ENCODE measurements around the gene FADS2.

FADS2 gene

DNA sequence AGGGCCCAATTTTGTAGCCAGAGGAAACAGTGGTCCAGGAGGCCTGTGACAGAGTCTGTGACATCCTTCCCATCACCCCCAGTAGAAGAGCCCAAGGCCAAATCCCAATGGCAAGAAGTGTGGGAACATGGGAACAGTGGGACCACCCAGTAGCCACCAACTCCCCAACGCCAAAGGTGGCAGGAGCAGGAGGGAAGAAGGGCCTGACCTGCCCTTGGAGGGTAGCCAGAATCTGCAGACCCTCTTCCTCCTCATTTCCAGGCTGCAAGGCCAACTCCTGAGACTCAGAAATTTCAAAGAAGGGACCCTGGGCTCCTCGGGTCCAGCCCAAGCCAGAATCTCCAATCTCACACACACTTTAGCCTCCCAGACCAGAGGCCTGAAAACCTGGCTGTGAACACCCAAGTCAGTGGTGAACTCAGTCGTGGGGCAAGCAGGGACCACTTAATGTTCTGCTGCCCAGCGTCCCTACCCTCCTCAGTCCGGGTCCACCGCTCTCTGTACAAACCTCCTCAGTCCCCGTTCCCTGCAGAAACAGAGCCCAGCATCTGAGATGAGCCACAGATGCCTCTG lies 83.1 kb downstream of the FADS2 start (continued):
- no peak for TF ChIP-seq ISL1 (CRISPR knock-in tag; IDR thresholded peaks at IDR 0.05)
- no peak for TF ChIP-seq ZFP30 (CRISPR knock-in tag; IDR thresholded peaks at IDR 0.05)
- TF ChIP-seq CSDC2 (CRISPR knock-in tag; IDR thresholded peaks at IDR 0.05): no peak
- no peak for TF ChIP-seq PPARA (CRISPR knock-in tag; IDR thresholded peaks at IDR 0.05; ENCODE audit: borderline replicate concordance)
- no peak for TF ChIP-seq ZNF8 (CRISPR knock-in tag; IDR thresholded peaks at IDR 0.05)
- TF ChIP-seq, protein P1, sequence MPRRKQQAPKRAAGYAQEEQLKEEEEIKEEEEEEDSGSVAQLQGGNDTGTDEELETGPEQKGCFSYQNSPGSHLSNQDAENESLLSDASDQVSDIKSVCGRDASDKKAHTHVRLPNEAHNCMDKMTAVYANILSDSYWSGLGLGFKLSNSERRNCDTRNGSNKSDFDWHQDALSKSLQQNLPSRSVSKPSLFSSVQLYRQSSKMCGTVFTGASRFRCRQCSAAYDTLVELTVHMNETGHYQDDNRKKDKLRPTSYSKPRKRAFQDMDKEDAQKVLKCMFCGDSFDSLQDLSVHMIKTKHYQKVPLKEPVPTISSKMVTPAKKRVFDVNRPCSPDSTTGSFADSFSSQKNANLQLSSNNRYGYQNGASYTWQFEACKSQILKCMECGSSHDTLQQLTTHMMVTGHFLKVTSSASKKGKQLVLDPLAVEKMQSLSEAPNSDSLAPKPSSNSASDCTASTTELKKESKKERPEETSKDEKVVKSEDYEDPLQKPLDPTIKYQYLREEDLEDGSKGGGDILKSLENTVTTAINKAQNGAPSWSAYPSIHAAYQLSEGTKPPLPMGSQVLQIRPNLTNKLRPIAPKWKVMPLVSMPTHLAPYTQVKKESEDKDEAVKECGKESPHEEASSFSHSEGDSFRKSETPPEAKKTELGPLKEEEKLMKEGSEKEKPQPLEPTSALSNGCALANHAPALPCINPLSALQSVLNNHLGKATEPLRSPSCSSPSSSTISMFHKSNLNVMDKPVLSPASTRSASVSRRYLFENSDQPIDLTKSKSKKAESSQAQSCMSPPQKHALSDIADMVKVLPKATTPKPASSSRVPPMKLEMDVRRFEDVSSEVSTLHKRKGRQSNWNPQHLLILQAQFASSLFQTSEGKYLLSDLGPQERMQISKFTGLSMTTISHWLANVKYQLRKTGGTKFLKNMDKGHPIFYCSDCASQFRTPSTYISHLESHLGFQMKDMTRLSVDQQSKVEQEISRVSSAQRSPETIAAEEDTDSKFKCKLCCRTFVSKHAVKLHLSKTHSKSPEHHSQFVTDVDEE (CRISPR knock-in tag; IDR thresholded peaks at IDR 0.05): no peak

DNA sequence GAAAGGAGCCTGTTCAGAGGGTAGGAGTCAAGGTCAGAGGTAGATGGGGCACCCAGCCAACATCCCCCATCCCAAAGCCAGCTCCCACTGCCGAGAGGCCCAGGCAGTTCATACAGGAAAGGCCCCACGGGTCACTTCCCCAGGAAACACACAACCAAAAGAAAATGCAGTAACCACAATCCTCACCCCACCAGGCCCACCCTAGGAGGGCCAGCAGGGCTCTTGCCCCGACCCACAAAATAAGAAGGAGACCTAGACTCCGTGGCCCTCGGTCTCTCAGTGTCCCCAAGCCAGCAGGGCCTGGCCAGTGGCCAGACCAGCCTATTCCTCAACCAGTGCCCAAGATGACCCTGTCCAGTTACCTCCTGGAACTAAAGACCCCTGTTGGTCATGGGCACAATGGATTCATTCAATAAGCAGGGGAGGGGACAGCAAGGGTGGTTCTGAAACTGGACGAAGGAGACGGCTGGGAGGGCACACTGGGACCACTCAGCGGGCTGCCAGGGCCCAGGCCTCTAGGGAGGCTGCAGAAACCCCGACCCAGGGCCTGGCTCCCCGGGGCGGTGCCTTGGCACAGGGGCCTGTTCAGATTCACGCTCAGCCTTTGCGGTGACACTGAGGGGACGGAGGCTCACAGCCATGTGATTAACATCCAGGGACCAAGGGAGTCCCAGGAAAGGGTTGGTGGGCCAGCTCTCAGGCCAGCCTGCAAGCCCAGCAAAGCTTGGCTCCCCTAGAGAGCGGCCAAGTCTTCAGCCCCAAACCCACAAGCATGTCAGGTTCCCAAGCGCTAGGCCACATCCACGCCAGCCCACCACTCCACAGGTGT lies 83.8 kb downstream of the FADS2 start:
- ATAC-seq: no peak
- TF ChIP-seq, protein P2, sequence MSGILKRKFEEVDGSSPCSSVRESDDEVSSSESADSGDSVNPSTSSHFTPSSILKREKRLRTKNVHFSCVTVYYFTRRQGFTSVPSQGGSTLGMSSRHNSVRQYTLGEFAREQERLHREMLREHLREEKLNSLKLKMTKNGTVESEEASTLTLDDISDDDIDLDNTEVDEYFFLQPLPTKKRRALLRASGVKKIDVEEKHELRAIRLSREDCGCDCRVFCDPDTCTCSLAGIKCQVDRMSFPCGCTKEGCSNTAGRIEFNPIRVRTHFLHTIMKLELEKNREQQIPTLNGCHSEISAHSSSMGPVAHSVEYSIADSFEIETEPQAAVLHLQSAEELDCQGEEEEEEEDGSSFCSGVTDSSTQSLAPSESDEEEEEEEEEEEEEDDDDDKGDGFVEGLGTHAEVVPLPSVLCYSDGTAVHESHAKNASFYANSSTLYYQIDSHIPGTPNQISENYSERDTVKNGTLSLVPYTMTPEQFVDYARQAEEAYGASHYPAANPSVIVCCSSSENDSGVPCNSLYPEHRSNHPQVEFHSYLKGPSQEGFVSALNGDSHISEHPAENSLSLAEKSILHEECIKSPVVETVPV (CRISPR knock-in tag; IDR thresholded peaks at IDR 0.05): no peak
- TF ChIP-seq PPARA (CRISPR knock-in tag; IDR thresholded peaks at IDR 0.05; ENCODE audit: borderline replicate concordance) (no peak), ZC3H10 (CRISPR knock-in tag; IDR thresholded peaks at IDR 0.05) (no peak), BACH2 (CRISPR knock-in tag; IDR thresholded peaks at IDR 0.05; ENCODE audit: borderline replicate concordance) (no peak), ZNF8 (CRISPR knock-in tag; IDR thresholded peaks at IDR 0.05) (no peak), SNAI2 (CRISPR knock-in tag; IDR thresholded peaks at IDR 0.05) (no peak), ZFP3 (CRISPR knock-in tag; IDR thresholded peaks at IDR 0.05) (no peak), GLIS3 (CRISPR knock-in tag; IDR thresholded peaks at IDR 0.05) (no peak), PATZ1 (CRISPR knock-in tag; IDR thresholded peaks at IDR 0.05; ENCODE audit: borderline replicate concordance) (no peak), ARNTL (CRISPR knock-in tag; IDR thresholded peaks at IDR 0.05; ENCODE audit: borderline replicate concordance, low read depth) (no peak), OSR1 (CRISPR knock-in tag; IDR thresholded peaks at IDR 0.05) (no peak), ZNF565 (CRISPR knock-in tag; conservative IDR thresholded peaks at IDR 0.05; ENCODE audit: low read depth) (no peak), RARB (CRISPR knock-in tag; IDR thresholded peaks at IDR 0.05) (no peak)

DNA sequence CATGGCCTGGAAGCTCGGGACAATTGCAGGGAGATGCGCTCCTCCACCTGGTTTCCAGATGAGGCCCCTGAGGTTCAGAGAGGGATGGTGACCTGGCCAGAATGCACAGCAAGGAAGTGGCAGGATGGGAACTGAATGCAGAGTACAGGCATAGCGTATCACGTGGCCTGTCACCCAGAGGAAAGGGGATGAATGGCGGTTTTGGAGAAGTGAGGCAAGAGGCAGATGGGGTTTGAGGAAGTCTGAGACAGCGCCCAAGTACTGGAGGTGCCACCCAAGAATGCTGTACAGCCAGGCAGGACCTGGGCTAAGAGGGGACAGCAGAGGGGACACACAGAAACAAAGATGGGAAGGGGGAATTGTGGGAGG lies 84.4 kb downstream of the FADS2 start:
- ATAC-seq: no peak
- TF ChIP-seq ZNF565 (CRISPR knock-in tag; conservative IDR thresholded peaks at IDR 0.05; ENCODE audit: low read depth): no peak

- ATAC-seq: no peak
- TF ChIP-seq ARNTL (CRISPR knock-in tag; IDR thresholded peaks at IDR 0.05; ENCODE audit: borderline replicate concordance, low read depth) (no peak), ZNF8 (CRISPR knock-in tag; IDR thresholded peaks at IDR 0.05) (no peak), GLIS3 (CRISPR knock-in tag; IDR thresholded peaks at IDR 0.05) (no peak), SNAI2 (CRISPR knock-in tag; IDR thresholded peaks at IDR 0.05) (no peak), ESRRG (CRISPR knock-in tag; IDR thresholded peaks at IDR 0.05) (no peak), TOX (CRISPR knock-in tag; IDR thresholded peaks at IDR 0.05; ENCODE audit: borderline replicate concordance) (no peak), PATZ1 (CRISPR knock-in tag; IDR thresholded peaks at IDR 0.05; ENCODE audit: borderline replicate concordance) (no peak), ZFP3 (CRISPR knock-in tag; IDR thresholded peaks at IDR 0.05) (no peak), CSDC2 (CRISPR knock-in tag; IDR thresholded peaks at IDR 0.05) (no peak), TCF4 (CRISPR knock-in tag; IDR thresholded peaks at IDR 0.05; ENCODE audit: borderline replicate concordance) (no peak), OSR1 (CRISPR knock-in tag; IDR thresholded peaks at IDR 0.05) (no peak), ZFP30 (CRISPR knock-in tag; IDR thresholded peaks at IDR 0.05) (no peak)
- TF ChIP-seq, protein P1 (CRISPR knock-in tag; IDR thresholded peaks at IDR 0.05): no peak
- TF ChIP-seq, protein P2 (CRISPR knock-in tag; IDR thresholded peaks at IDR 0.05): no peak
These were observed 85.0 kb downstream of the FADS2 start for GRCh38 chr11:61912991-61913698.
